HG03064 (cell line): ENCODE results near the gene PTER.
A peak's percentile ranks its signal among the peaks of the same experiment; 100 is the strongest.

Source experiments
- ATAC-seq: cut with Tn5 transposase; IDR thresholded peaks from one replicate; pipeline ENCODE4 v1.9.1; 2021; ENCODE audit warnings: low read depth; ENCODE audit not compliant: unreplicated experiment

The PTER gene

GRCh38 chr10:16466001-16466400 is 29.2 kb downstream of the PTER start:
- ATAC-seq = no peak

GRCh38 chr10:16470747-16471146 is 33.9 kb downstream of the PTER start:
- no peak for ATAC-seq

GRCh38 chr10:16472828-16473227 is 36.0 kb downstream of the PTER start:
- no peak for ATAC-seq

GRCh38 chr10:16477757-16478156 is 40.9 kb downstream of the PTER start:
- no peak for ATAC-seq

- no peak for ATAC-seq
Observed at GRCh38 chr10:16478801-16479200, 42.0 kb downstream of the PTER start.

GRCh38 chr10:16481052-16481728 is 44.4 kb downstream of the PTER start:
- ATAC-seq = no peak

- ATAC-seq = no peak
Observed at GRCh38 chr10:16483241-16483917, 46.6 kb downstream of the PTER start.

- no peak for ATAC-seq
Observed at GRCh38 chr10:16490511-16490910, 53.7 kb downstream of the PTER start.

GRCh38 chr10:16491933-16492332 is 55.1 kb downstream of the PTER start:
- ATAC-seq = no peak

- ATAC-seq = no peak
Observed at GRCh38 chr10:16493884-16494536, 57.2 kb downstream of the PTER start.

GRCh38 chr10:16497911-16498310 is 61.1 kb downstream of the PTER start:
- no peak for ATAC-seq

- ATAC-seq = no peak
Observed at GRCh38 chr10:16505161-16505560, 68.4 kb downstream of the PTER start.

- no peak for ATAC-seq
Observed at GRCh38 chr10:16509996-16510395, 73.2 kb downstream of the PTER start.

GRCh38 chr10:16510843-16511242 is 74.0 kb downstream of the PTER start:
- no peak for ATAC-seq

GRCh38 chr10:16518822-16519221 is 82.0 kb downstream of the PTER start:
- ATAC-seq = no peak

GRCh38 chr10:16519250-16519907 is 82.6 kb downstream of the PTER start:
- no peak for ATAC-seq

GRCh38 chr10:16519908-16520861 is 83.4 kb downstream of the PTER start:
- peak; percentile 41 for ATAC-seq

GRCh38 chr10:16520900-16521299 is 84.1 kb downstream of the PTER start:
- peak; percentile 57 for ATAC-seq

- peak; percentile 40 for ATAC-seq
Observed at GRCh38 chr10:16521311-16522016, 84.7 kb downstream of the PTER start, which contains the start of gene C1QL3. Gene C1QL3 (minus strand): TSS chr10:16521879. CDS start chr10:16521065, 814 bp downstream.
